ENCODE data around the gene TNRC18.

DNA sequence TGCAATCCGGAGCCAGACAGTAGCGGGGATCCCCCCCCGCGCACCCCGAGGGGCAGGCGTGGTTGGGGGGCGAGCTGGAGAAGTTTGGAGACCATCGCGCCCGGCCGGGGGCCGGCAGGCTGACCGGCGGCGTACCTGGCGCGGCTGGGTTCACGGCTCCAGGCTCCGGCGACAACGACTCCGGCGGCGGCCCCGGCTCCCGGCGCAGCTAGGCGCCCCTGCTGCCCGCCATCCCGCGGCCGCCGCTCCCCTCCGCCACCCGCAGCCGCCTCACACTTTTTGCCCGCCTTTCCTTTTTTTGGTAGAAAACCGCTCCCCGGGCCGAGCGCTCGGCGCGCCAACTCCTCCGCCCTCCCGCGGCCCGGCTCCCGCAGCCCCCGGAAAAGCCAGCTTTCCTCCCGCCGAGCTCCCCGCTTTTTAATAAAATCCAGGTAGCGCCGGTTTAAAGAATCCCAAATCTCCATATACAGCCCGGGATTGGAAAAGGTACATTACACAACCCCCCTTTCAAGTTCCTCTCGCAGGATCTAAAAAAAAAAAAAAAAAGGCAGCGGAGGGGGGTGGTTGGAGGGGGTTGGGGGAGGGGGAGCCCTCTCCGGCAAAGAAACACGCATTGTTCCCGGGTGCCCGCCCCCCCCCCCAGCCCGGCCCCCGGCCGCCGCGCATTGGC is at the start of gene TNRC18:
- TF ChIP-seq PATZ1 (CRISPR knock-in tag; IDR thresholded peaks at IDR 0.05; ENCODE audit: borderline replicate concordance) = no peak
- no peak for TF ChIP-seq TCF4 (CRISPR knock-in tag; IDR thresholded peaks at IDR 0.05; ENCODE audit: borderline replicate concordance)
- TF ChIP-seq ZNF8 (CRISPR knock-in tag; IDR thresholded peaks at IDR 0.05) = no peak
- no peak for TF ChIP-seq ZC3H10 (CRISPR knock-in tag; IDR thresholded peaks at IDR 0.05)
- no peak for TF ChIP-seq TSHZ2 (CRISPR knock-in tag; IDR thresholded peaks at IDR 0.05)
- TF ChIP-seq TOX (CRISPR knock-in tag; IDR thresholded peaks at IDR 0.05; ENCODE audit: borderline replicate concordance) = no peak
- TF ChIP-seq CSDC2 (CRISPR knock-in tag; IDR thresholded peaks at IDR 0.05) = no peak
- no peak for TF ChIP-seq PPARA (CRISPR knock-in tag; IDR thresholded peaks at IDR 0.05; ENCODE audit: borderline replicate concordance)
- TF ChIP-seq ZFP30 (CRISPR knock-in tag; IDR thresholded peaks at IDR 0.05) = no peak
- TF ChIP-seq ISL1 (CRISPR knock-in tag; IDR thresholded peaks at IDR 0.05) = no peak
- no peak for TF ChIP-seq CREB5 (CRISPR knock-in tag; IDR thresholded peaks at IDR 0.05; ENCODE audit: low read depth)
- no peak for TF ChIP-seq ZNF565 (CRISPR knock-in tag; conservative IDR thresholded peaks at IDR 0.05; ENCODE audit: low read depth)
- TF ChIP-seq ZNF70 (CRISPR knock-in tag; IDR thresholded peaks at IDR 0.05) = no peak
- TF ChIP-seq ARNTL (CRISPR knock-in tag; IDR thresholded peaks at IDR 0.05; ENCODE audit: borderline replicate concordance, low read depth) = no peak
